ENCODE data around the gene TPK1.

GRCh38 chr7:144761493-144761892 lies 74.4 kb downstream of the TPK1 start:
- TF ChIP-seq CTCF (IDR thresholded peaks at IDR 0.05; ENCODE audit: low read length) (no peak), EZH2 (IDR thresholded peaks at IDR 0.05; ENCODE audit: borderline replicate concordance, low read length) (no peak)

Data from OCI-LY1 (cell line).